NT2/D1 (cell line): Measurements from ENCODE around the gene INO80.

Source experiments
- SUZ12 ChIP-seq: IDR thresholded peaks from 2 replicates; pipeline ENCODE4 v1.6.1; 2011; ENCODE audit not compliant: insufficient read length, insufficient read depth; ENCODE audit errors: extremely low read depth
- YY1 ChIP-seq: IDR thresholded peaks from 2 replicates; pipeline ENCODE4 v1.6.1; 2011; ENCODE audit not compliant: insufficient read length, insufficient read depth
- ZNF274 ChIP-seq: IDR thresholded peaks from 2 replicates; pipeline ENCODE4 v1.6.1; 2011; ENCODE audit warnings: mild to moderate bottlenecking, low read depth, low read length

GRCh38 chr15:41001524-41002214 is 114.4 kb downstream of the INO80 start:
- no peak for TF ChIP-seq SUZ12
- TF ChIP-seq YY1 = no peak
- no peak for TF ChIP-seq ZNF274
